ENCODE measurements around the gene SNTN. TPM values are rescaled to one million over a fixed set of nuclear protein-coding genes. Genes with fewer than 3 reads are reported as not detected.

SNTN gene
- total RNA-seq, 1 donor from 2014 or later, result not detected

DNA sequence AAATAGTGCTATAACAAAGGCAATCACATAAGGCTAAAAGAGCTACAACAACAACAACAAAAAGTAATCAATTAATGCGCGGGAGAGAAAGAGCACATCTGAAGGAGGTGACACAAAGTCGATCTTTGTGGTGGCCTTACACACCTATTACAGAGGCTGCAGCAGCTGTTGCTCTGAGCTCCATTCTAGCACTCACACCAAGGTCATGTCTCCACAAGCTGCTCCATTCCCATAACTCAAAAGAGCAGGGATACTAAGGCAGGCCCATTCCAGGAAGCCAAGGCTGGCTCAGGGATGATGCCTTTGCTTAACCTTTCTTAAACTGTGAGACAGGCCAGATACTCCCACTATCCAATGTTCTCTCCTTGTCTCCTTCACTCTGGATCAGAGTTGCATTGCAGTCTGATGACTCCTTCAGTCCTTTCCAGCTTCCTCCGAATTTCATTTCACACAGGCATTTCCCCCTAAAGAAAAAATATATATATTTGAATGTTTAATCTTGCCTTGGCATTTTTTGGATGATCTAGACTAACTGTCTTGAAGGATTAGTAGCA lies 52.7 kb downstream of the SNTN start:
- Mint-ChIP-seq H3K4me3 (no peak overlapping the region), H3K9me3 (peaks cover 2% of the 10 kb centered on the region), H3K27me3 (no peaks in the 10 kb centered on the region), H3K27ac (no peak overlapping the region), H3K4me1 (no peaks in the 10 kb centered on the region), H3K36me3 (ENCODE audit: low read depth) (no peaks in the 10 kb centered on the region)
- ATAC-seq (ENCODE audit: low read depth) (no peak), DNase-seq (no peak)
- ChIA-PET POLR2A (no interaction called here), CTCF (no interaction called here)
- intact Hi-C loops (cut with micrococcal nuclease), result no loop called here
- TF ChIP-seq, protein P1, sequence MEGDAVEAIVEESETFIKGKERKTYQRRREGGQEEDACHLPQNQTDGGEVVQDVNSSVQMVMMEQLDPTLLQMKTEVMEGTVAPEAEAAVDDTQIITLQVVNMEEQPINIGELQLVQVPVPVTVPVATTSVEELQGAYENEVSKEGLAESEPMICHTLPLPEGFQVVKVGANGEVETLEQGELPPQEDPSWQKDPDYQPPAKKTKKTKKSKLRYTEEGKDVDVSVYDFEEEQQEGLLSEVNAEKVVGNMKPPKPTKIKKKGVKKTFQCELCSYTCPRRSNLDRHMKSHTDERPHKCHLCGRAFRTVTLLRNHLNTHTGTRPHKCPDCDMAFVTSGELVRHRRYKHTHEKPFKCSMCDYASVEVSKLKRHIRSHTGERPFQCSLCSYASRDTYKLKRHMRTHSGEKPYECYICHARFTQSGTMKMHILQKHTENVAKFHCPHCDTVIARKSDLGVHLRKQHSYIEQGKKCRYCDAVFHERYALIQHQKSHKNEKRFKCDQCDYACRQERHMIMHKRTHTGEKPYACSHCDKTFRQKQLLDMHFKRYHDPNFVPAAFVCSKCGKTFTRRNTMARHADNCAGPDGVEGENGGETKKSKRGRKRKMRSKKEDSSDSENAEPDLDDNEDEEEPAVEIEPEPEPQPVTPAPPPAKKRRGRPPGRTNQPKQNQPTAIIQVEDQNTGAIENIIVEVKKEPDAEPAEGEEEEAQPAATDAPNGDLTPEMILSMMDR (IDR thresholded peaks at IDR 0.05), result no peak

DNA sequence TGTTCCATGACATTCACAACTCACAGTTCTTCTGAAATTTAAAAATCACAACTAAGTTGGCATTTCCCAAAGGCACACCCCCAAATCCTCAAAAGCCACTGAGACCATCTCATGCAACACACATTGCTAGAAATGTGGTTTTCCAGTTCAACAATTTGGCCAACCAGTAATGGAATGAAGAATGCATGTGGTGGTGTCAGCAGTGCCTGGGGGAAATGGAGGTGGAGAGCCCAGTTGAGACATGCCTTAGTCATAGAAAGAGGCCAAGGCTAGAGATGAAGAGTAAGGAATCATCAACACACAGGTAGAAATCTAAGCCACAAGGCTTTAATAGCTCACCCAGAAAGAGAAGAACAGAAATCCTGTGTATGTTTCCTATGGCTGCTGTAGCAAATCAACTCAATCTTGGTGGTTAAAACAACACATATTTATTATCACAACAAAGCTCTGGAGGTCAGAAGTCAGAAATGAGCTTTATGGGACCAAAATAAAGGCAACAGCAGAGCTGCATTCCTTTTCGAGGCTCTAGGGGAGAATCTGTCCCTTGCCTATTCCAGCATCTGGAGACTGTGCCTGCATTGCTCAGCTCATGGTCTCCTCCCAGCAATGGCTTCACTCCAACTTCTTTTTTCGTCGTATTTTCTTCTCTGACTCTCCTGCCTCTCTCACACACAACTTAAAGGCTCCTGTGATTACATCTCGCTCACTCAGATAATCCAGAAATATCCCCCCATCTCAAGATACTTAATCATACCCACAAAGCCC lies 54.0 kb downstream of the SNTN start:
- ATAC-seq (ENCODE audit: low read depth) (no peak), DNase-seq (no peak)
- TF ChIP-seq, protein P1 (IDR thresholded peaks at IDR 0.05), result no peak
- ChIA-PET CTCF (no interaction called here), POLR2A (no interaction called here)
- Mint-ChIP-seq H3K36me3 (ENCODE audit: low read depth) (no peaks in the 10 kb centered on the region), H3K27ac (no peak overlapping the region), H3K4me3 (no peak overlapping the region), H3K27me3 (no peaks in the 10 kb centered on the region), H3K9me3 (peaks cover 2% of the 10 kb centered on the region), H3K4me1 (no peaks in the 10 kb centered on the region)
- intact Hi-C loops (cut with micrococcal nuclease), result no loop called here

DNA sequence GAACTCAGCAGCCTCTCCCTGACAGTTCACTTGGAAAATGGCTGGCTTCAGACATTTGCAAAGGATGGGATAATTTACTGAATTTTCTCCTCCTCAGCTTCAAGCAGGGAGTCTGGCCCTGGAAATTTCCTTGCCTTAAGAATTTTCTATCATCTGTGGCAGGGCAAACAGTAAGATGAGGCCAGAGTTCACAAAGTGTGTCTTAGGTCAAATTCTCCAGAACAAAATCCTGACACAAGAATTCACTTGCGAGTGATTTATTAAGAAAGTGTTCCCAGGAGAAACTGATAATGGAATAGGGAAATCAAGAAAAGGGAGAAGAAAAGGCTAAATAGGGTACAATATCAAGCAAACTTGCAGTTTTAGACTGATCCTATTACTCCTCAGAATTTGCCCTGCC lies 55.3 kb downstream of the SNTN start:
- intact Hi-C loops (cut with micrococcal nuclease), result no loop called here
- no peaks in the 10 kb centered on the region for H3K27me3 Mint-ChIP-seq
- POLR2A ChIA-PET, result no interaction called here
- no peak overlapping the region for H3K27ac Mint-ChIP-seq
- no peaks in the 10 kb centered on the region for H3K36me3 Mint-ChIP-seq (ENCODE audit: low read depth)
- CTCF ChIA-PET, result no interaction called here
- no peaks in the 10 kb centered on the region for H3K4me1 Mint-ChIP-seq
- no peak overlapping the region for H3K4me3 Mint-ChIP-seq
- ATAC-seq (ENCODE audit: low read depth), result no peak
- TF ChIP-seq, protein P1 (IDR thresholded peaks at IDR 0.05), result no peak
- no peaks in the 10 kb centered on the region for H3K9me3 Mint-ChIP-seq
- no peak for DNase-seq

DNA sequence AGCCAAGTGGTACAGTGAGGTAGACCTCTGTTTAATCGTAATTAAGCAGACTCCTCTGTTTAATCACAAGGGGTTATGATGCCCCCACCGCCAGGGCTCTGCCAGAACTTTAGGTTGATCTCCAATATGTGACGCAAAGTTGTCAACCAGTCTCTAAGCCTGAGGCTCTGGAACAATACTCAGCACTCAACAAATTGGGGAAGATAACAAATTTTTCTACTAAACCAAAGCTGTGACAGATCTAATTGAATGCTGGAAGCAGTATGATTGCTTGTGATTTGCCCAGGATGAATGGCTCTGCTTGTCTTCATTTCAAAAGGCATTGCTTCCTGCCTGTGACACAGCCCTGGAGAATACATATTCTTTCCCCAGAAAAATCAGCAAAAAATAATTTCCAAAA lies 57.1 kb downstream of the SNTN start:
- Mint-ChIP-seq H3K4me3 (no peak overlapping the region), H3K4me1 (no peaks in the 10 kb centered on the region), H3K9me3 (no peaks in the 10 kb centered on the region), H3K27me3 (no peaks in the 10 kb centered on the region), H3K27ac (no peak overlapping the region), H3K36me3 (ENCODE audit: low read depth) (no peaks in the 10 kb centered on the region)
- no peak for ATAC-seq (ENCODE audit: low read depth)
- no peak for DNase-seq
- TF ChIP-seq, protein P1 (IDR thresholded peaks at IDR 0.05), result no peak
- intact Hi-C loops (cut with micrococcal nuclease), result no loop called here
- POLR2A ChIA-PET, result no interaction called here
- CTCF ChIA-PET, result no interaction called here

Other genes starting within 250 kb of the SNTN start
- gene C3orf49, start 166.6 kb downstream of the SNTN start, total RNA-seq, result not detected in 2 replicates
- gene THOC7, start 211.1 kb downstream of the SNTN start, total RNA-seq, result 50.2 and 53.8 TPM in 2 replicates
- gene ATXN7, start 211.2 kb downstream of the SNTN start, total RNA-seq, result 45.2 and 46.7 TPM in 2 replicates

Measured in activated B cell treated with CpG ODN at 0.5 μM for 24 hours (primary cell).